ENCODE measurements around the gene TDRD6. TPM values are rescaled to one million over a fixed set of nuclear protein-coding genes. Genes with fewer than 3 reads are reported as not detected.

The TDRD6 gene
- total RNA-seq (2022; extraction: Qiagen RNA extraction) = not detected in 5 replicates

DNA sequence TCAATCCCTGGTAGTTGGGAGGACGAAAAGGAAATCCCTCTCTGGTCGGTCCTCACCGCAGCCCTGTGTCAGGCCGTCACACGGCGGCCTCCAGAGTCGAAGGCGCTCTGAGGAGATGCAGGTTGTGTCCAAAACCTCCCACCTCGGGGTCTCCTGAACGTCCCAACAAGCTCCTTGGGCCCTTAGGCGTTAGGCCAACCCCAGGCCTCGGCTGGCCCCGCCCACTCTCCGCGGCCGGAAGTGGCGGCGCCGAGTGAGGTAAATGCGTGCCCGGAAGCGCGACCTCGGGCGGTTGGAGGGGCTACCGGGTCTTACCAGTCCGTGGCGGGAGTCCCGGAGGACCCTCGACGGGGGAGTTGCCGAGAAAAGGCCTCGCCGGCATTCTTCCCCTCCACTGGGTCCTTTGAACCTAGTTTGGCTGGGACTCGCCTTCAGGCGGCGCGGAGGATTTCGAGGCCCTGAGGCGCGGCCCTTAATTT is at the start of gene TDRD6:
Gene TDRD6, plus strand, starts transcription at position 267 of the 479 bp plus-strand sequence. CDS start 244 bp downstream, outside the sequence.

DNA sequence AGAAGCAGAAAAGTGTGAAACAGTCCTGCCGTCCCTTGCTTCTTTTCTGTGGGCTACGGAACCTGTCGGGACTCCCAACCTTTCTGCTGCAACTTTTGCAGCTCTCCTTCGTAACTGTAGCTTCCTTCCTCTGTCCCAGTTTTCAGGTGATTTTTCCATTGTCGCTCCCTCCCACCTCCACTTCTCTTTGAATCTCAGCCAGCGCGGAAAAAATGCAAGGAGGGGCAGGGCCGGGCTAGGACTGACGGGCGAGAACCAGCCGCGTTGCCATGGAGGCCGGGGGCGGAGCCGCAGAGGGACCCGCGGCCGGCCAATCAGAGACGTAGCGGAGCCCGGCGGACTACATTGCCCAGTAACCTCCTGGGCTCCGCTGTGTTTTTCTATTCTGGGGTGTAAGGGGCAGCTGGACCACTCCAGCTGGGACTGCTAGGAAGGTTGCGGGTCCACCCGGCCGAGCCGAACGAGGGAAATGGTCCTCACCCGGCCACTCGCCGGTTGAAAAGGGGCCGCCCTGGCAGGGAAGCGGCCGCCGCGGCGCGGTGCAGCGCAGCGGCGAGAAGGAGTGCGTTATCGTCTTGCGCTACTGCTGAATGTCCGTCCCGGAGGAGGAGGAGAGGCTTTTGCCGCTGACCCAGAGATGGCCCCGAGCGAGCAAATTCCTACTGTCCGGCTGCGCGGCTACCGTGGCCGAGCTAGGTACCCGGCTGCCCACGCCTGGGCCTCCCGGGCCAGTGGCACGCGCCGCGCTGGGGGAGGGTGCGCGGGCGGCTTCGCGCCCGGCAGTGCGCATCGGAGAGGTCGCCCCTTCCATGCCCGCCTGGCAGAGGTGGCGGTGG is 34.9 kb upstream of the TDRD6 start, which contains the start of the genes CYP39A1 and SLC25A27:
Gene CYP39A1, minus strand, starts transcription at position 216 of the 836 bp plus-strand sequence. CDS start 236 bp downstream, outside the sequence.
Gene SLC25A27, plus strand, starts transcription at position 373 of the 836 bp plus-strand sequence. Its CDS starts 218 bp downstream, at position 591.

GRCh38 chr6:46734867-46735719 is 47.4 kb downstream of the TDRD6 start, which contains the start of gene PLA2G7:
PLA2G7 (minus strand) TSS chr6:46735375; CDS start chr6:46722891, 12,484 bp downstream.

DNA sequence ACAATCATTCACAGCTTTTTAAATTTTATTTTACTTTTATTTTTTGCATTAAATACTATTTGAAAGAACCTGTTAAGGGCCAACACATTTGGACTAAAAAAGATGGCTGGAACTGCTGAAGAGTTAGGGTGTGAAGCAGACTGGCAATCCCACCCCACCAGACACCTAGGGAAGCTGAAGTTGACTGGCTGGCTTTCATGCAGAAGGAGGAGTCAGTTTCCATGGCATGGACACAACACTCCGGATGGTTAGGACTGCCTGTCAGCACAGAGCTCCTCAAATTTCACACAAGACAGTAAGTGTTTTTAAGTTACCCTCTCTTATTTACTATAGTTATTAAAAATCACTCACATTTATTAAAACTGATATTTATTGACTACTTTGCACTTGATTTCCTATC is 59.0 kb downstream of the TDRD6 start, which contains the start of gene ANKRD66:
Gene ANKRD66, plus strand, starts transcription at position 238 of the 400 bp plus-strand sequence. CDS start 5,016 bp downstream, outside the sequence.

Other genes starting within 250 kb of the TDRD6 start
- not detected in 5 replicates for gene RCAN2, start 196.4 kb upstream of the TDRD6 start, total RNA-seq (2022; extraction: Qiagen RNA extraction)
- 0.20 TPM in 1 of 5 replicates, not detected in the others for gene CYP39A1, start 35.1 kb upstream of the TDRD6 start, total RNA-seq (2022; extraction: Qiagen RNA extraction)
- gene SLC25A27, start 34.9 kb upstream of the TDRD6 start, total RNA-seq (2022; extraction: Qiagen RNA extraction) = 0.23 to 0.83 TPM (median 0.53 TPM) in 5 replicates
- gene PLA2G7, start 47.5 kb downstream of the TDRD6 start, total RNA-seq (2022; extraction: Qiagen RNA extraction) = not detected in 5 replicates
- gene ANKRD66, start 59.0 kb downstream of the TDRD6 start, total RNA-seq (2022; extraction: Qiagen RNA extraction) = not detected in 5 replicates
- not detected in 5 replicates for gene MEP1A, start 105.5 kb downstream of the TDRD6 start, total RNA-seq (2022; extraction: Qiagen RNA extraction)
- not detected in 5 replicates for gene ADGRF5, start 234.1 kb downstream of the TDRD6 start, total RNA-seq (2022; extraction: Qiagen RNA extraction)